Calu3 (cell line): ENCODE measurements around the gene UFD1. TPM values are rescaled to one million over a fixed set of nuclear protein-coding genes. Genes with fewer than 3 reads are reported as not detected.

ENCODE experiments used
- BruUV-seq: library from RNA; stranded (reverse); fragments of 400-500 nt; replicated peaks from 2 replicates; lab custom pipeline; 2021; lab: Mats Ljungman, UMichigan
- CTCF ChIA-PET: fragments of 300-600 bp; sonication (Branson Sonifier 250); formaldehyde crosslinking; loops from one replicate; lab custom pipeline; 2022; ENCODE audit warnings: antibody characterized with exemption; lab: Charles Lee
- DNase-seq: peaks from one replicate; pipeline ENCODE4 v3.0.0; 2022
- H3K27ac Mint-ChIP-seq: one replicate; pipeline ENCODE4 v1.8.0; 2022; ENCODE audit warnings: mixed read lengths; ENCODE audit not compliant: unreplicated experiment
- H3K27me3 Mint-ChIP-seq: one replicate; pipeline ENCODE4 v1.8.0; 2022; ENCODE audit warnings: mixed read lengths; ENCODE audit not compliant: unreplicated experiment
- H3K36me3 Mint-ChIP-seq: one replicate; pipeline ENCODE4 v1.8.0; 2022; ENCODE audit warnings: mild to moderate bottlenecking, moderate library complexity, mixed read lengths; ENCODE audit not compliant: insufficient read depth, unreplicated experiment
- H3K4me1 Mint-ChIP-seq: one replicate; pipeline ENCODE4 v1.8.0; 2022; ENCODE audit warnings: mild to moderate bottlenecking, low read depth, mixed read lengths; ENCODE audit not compliant: unreplicated experiment
- H3K4me3 Mint-ChIP-seq: one replicate; pipeline ENCODE4 v1.8.0; 2022; ENCODE audit warnings: mild to moderate bottlenecking, low read depth, moderate library complexity, mixed read lengths; ENCODE audit not compliant: unreplicated experiment
- H3K9me3 Mint-ChIP-seq: one replicate; pipeline ENCODE4 v1.8.0; 2022; ENCODE audit warnings: low read depth, mixed read lengths; ENCODE audit not compliant: unreplicated experiment
- intact Hi-C: fragments of 100-400 bp; cut with micrococcal nuclease; formaldehyde crosslinking; loops from one replicate; pipeline ENCODE4 v1.10.0; 2022; ENCODE audit not compliant: unreplicated experiment
- total RNA-seq: library from RNA; stranded (reverse); gene quantifications from 2 replicates; pipeline ENCODE4 v1.2.3, GENCODE V29; 2022
- TF ChIP-seq, protein P1 (sequence below): fragments of 200-600 bp; IDR thresholded peaks from one replicate; pipeline ENCODE4 v1.8.0; 2022; ENCODE audit warnings: antibody characterized with exemption; ENCODE audit not compliant: unreplicated experiment

The UFD1 gene
- total RNA-seq, 1 experiment from 2014 or later, result 95.7 TPM

DNA sequence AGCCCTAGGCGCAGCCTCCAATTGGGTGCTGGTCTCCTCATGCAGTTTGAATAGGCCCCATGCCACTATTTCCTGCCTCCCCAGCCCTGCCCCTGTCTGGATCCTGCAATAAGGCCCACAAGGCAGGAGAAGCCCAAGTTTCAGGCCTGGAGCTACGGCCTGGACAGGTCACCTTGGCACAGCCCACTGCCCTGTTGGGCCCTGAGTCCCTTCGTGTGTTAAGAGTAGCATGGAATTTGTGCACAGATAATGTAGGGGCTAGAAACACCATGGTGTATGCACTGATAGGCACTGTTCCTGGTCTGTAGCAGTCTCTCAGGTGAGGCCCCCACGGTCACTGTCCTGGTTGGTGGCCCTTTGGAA, 20.9 kb upstream of the UFD1 start:
- CTCF ChIA-PET, result no interaction called here
- Mint-ChIP-seq H3K4me1 (no peaks in the 10 kb centered on the region), H3K27ac (no peak overlapping the region), H3K27me3 (no peaks in the 10 kb centered on the region), H3K9me3 (no peaks in the 10 kb centered on the region), H3K4me3 (no peak overlapping the region), H3K36me3 (no peaks in the 10 kb centered on the region)
- TF ChIP-seq, protein P1, sequence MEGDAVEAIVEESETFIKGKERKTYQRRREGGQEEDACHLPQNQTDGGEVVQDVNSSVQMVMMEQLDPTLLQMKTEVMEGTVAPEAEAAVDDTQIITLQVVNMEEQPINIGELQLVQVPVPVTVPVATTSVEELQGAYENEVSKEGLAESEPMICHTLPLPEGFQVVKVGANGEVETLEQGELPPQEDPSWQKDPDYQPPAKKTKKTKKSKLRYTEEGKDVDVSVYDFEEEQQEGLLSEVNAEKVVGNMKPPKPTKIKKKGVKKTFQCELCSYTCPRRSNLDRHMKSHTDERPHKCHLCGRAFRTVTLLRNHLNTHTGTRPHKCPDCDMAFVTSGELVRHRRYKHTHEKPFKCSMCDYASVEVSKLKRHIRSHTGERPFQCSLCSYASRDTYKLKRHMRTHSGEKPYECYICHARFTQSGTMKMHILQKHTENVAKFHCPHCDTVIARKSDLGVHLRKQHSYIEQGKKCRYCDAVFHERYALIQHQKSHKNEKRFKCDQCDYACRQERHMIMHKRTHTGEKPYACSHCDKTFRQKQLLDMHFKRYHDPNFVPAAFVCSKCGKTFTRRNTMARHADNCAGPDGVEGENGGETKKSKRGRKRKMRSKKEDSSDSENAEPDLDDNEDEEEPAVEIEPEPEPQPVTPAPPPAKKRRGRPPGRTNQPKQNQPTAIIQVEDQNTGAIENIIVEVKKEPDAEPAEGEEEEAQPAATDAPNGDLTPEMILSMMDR, result no peak
- intact Hi-C loops, result no loop called here
- no peak for DNase-seq
- no TSS peak for BruUV-seq

DNA sequence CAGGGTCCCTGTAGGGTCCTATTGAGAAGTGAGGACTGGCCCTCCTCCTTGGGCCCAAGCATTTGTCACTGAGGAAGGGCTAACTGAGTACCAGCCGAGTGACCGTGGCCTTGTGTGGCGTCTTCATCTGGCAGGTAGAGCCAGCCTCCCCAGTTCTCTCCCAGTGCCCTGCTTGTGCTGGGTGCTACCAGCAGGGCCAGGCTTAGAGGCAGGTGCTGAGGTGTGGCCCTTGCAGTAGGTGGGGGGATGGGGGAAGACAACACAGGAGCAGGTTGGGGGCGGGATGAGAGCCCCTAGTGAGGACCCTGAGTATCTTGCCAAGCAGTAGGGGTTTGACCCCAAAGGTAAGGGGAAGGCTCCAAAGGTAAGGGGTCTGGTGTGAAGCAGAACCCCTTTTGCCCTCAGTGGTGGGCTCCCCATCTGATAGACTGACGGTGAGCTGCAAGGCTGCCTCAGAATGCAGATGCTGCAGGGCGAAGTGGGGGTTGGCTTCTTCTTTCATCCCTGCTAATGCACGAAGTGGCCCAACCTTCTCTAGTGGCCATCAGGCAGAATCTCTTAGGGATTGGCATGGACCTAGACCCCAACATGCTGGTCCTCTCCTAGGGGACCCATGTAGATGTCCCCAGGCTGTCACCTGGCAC, 20.4 kb upstream of the UFD1 start:
- TF ChIP-seq, protein P1, result no peak
- Mint-ChIP-seq H3K4me1 (no peaks in the 10 kb centered on the region), H3K27ac (no peak overlapping the region), H3K27me3 (no peaks in the 10 kb centered on the region), H3K36me3 (no peaks in the 10 kb centered on the region), H3K9me3 (no peaks in the 10 kb centered on the region), H3K4me3 (no peak overlapping the region)
- intact Hi-C loops, result no loop called here
- CTCF ChIA-PET, result no interaction called here
- BruUV-seq, result no TSS peak
- DNase-seq, result no peak

DNA sequence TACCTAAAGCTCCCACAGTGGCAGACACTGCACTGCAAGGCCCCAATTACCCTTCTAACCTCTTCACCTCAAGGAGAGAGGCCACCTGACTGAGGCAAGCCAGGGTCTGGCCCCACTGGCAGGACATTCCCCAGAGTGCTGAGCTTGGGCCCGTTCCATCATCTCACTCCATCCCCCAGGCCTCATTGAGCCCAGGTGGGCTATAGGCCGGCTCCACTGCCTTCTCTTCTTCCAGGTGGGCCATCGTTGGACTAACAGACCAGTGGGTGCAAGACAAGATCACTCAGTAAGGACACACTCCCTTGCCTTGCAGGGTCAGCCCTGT, 19.8 kb upstream of the UFD1 start:
- intact Hi-C loops, result no loop called here
- no TSS peak for BruUV-seq
- H3K27ac Mint-ChIP-seq, result no peak overlapping the region
- H3K36me3 Mint-ChIP-seq, result no peaks in the 10 kb centered on the region
- CTCF ChIA-PET, result interaction anchor here (0.6 kb wide), 1 partner anchor 53 kb away, joined by 5 read pairs; no protein-coding TSS in a partner anchor
- DNase-seq, result no peak
- no peaks in the 10 kb centered on the region for H3K27me3 Mint-ChIP-seq
- H3K4me3 Mint-ChIP-seq, result no peak overlapping the region
- H3K9me3 Mint-ChIP-seq, result no peaks in the 10 kb centered on the region
- TF ChIP-seq, protein P1, result no peak
- no peaks in the 10 kb centered on the region for H3K4me1 Mint-ChIP-seq

DNA sequence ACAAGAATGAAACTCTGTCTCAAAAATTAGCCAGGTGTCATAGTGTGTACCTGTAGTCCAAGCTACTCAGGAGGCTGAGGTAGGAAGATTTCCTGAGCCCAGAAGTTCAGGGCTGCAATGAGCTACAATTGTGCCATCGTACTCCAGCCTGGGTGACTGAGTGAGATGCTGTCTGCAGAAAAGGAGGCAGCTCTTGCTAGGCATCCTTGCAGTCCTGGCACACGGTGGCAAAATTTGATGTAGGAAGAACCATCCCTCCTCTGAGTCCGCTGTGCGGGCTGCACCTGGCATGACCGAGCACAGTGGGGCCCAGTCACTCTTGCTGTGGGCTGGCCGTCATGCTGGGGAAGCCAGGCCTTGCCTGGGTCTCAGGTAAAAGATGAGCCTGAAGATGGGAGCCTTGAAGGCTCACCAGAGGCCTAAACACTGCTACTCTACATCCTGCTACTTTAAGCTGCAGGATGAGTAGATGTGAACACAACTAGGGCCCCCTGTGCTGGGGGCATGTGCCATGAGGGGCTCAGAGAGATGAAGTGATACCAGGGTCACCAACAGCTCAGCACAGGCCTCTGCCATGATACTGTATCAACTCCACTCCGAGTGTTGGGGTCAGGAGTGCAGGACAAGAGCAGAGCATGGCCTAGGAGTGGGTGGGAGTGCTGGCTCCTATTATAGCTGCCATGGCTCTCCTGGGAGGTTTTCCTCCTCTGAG, 19.3 kb upstream of the UFD1 start:
- Mint-ChIP-seq H3K36me3 (no peaks in the 10 kb centered on the region), H3K27me3 (no peaks in the 10 kb centered on the region), H3K4me3 (no peak overlapping the region), H3K27ac (no peak overlapping the region), H3K9me3 (no peaks in the 10 kb centered on the region), H3K4me1 (no peaks in the 10 kb centered on the region)
- no TSS peak for BruUV-seq
- intact Hi-C loops, result no loop called here
- TF ChIP-seq, protein P1, result no peak
- CTCF ChIA-PET, result interaction anchor here (0.6 kb wide), 1 partner anchor 53 kb away, joined by 5 read pairs; no protein-coding TSS in a partner anchor
- no peak for DNase-seq
